OCI-LY3 (cell line): ENCODE results near the gene ITGB1BP1.
"Not testable (repeated sequence)": the region's sequence is repeated elsewhere in the genome, so short reads cannot be mapped to it uniquely, and the experiment has no call there.

Source experiments
- H2AFZ ChIP-seq: fragments of 200-600, 300-600 bp; shearing (Covaris generic); 2 replicates; pipeline ENCODE4 v1.6.0; 2014; ENCODE audit warnings: antibody characterized with exemption, low read depth, low read length
- H3K27ac ChIP-seq: fragments of 200-600, 300-600 bp; sonication (generic); 2 replicates; pipeline ENCODE4 v1.5.1; 2014; ENCODE audit warnings: mild to moderate bottlenecking, low read length, moderate library complexity, mixed read lengths
- H3K27me3 ChIP-seq: fragments of 200-600, 300-600 bp; sonication (generic); 2 replicates; pipeline ENCODE4 v1.6.1; 2014; ENCODE audit warnings: low read depth, low read length, mixed read lengths
- H3K36me3 ChIP-seq: fragments of 200-600, 300-600 bp; sonication (generic); replicated peaks from 2 replicates; pipeline ENCODE3; 2014; ENCODE audit warnings: low read depth, low read length, mixed read lengths
- H3K4me1 ChIP-seq: fragments of 300-600, 200-600 bp; sonication (generic); 2 replicates; pipeline ENCODE4 v1.6.1; 2014; ENCODE audit warnings: low read length, mixed read lengths
- H3K4me2 ChIP-seq: fragments of 200-600, 300-600 bp; sonication (generic); 2 replicates; pipeline ENCODE4 v1.6.1; 2014; ENCODE audit warnings: low read length, mixed read lengths
- H3K4me3 ChIP-seq: fragments of 300-600, 200-600 bp; sonication (generic); 2 replicates; pipeline ENCODE4 v1.5.1; 2014; ENCODE audit warnings: antibody characterized with exemption, mild to moderate bottlenecking, low read length, moderate library complexity
- H3K79me2 ChIP-seq: fragments of 300-600, 200-600 bp; shearing (Covaris generic); 2 replicates; pipeline ENCODE4 v1.6.1; 2014; ENCODE audit warnings: mild to moderate bottlenecking, low read length, mixed read lengths
- H3K9ac ChIP-seq: fragments of 300-600, 200-600 bp; shearing (Covaris generic); 2 replicates; pipeline ENCODE4 v1.6.0; 2014; ENCODE audit warnings: mild to moderate bottlenecking, low read length, moderate library complexity
- H3K9me3 ChIP-seq: fragments of 200-600, 300-600 bp; shearing (Covaris generic); 2 replicates; pipeline ENCODE4 v1.6.1; 2014; ENCODE audit warnings: low read length, mixed read lengths; ENCODE audit not compliant: insufficient read depth
- H4K20me1 ChIP-seq: fragments of 200-600, 300-600 bp; sonication (generic); 2 replicates; pipeline ENCODE4 v1.6.1; 2016; ENCODE audit warnings: low read length, mixed read lengths; ENCODE audit not compliant: insufficient read depth
- EZH2phosphoT487 ChIP-seq: fragments of 200-600 bp; shearing (Covaris generic); IDR thresholded peaks from 2 replicates; pipeline ENCODE4 v1.6.1; 2018; ENCODE audit warnings: antibody characterized with exemption, mixed run types, low read depth
- TF ChIP-seq, protein P1 (sequence below): fragments of 200-600, 300-600 bp; sonication (generic); IDR thresholded peaks from 2 replicates; pipeline ENCODE4 v1.5.1; 2014; ENCODE audit warnings: antibody characterized with exemption, low read length, low read depth

The ITGB1BP1 gene

DNA sequence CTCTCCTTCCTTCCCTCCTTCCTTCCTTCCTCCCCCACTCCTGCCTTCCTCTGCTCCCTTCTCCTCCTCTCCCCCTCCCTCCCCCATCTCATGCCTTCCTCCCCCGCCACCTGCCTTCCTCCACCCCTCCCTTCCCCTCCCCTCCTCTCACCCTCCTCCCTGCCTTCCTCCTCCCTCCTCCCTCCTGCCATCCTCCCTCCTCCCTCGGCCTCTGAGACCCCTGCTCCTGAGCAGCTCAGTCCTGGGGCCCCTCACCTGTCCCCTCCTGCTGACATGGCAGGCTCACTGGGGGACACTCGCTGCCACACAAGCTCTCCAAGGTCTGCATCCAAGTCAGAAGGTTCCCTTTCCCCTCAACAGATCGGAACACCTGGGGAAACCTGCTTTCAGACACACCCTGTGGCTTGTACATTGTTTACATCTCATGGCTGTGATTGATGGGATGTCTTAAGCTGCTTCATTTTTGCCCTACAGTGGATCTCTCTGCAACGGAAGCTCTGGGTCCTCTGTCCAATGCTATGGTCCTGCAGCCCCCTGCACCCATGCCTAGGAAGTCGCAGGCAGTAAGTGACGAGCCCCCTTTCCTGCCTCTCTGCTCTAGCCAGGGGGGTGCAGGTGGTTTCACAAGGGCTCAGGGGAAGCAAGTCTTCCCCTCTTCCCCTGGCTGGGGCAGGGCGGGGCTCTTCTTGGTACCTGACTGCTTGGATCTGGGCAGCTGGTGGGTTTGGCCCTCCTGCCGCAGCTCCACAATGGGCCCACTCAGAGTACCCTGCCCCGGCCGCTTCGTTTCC lies 22.9 kb downstream of the ITGB1BP1 start:
- Histone ChIP-seq H3K36me3 (no peaks in the 10 kb centered on the region), H2AFZ (no peak overlapping the region), H3K4me2 (no peak overlapping the region), H3K79me2 (no peaks in the 10 kb centered on the region), H4K20me1 (no peaks in the 10 kb centered on the region), H3K27me3 (no peaks in the 10 kb centered on the region), H3K9ac (no peak overlapping the region), H3K4me3 (no peak overlapping the region), H3K9me3 (no peaks in the 10 kb centered on the region), H3K27ac (no peak overlapping the region), H3K4me1 (no peaks in the 10 kb centered on the region)
- no peak for TF ChIP-seq EZH2phosphoT487
- TF ChIP-seq, protein P1, sequence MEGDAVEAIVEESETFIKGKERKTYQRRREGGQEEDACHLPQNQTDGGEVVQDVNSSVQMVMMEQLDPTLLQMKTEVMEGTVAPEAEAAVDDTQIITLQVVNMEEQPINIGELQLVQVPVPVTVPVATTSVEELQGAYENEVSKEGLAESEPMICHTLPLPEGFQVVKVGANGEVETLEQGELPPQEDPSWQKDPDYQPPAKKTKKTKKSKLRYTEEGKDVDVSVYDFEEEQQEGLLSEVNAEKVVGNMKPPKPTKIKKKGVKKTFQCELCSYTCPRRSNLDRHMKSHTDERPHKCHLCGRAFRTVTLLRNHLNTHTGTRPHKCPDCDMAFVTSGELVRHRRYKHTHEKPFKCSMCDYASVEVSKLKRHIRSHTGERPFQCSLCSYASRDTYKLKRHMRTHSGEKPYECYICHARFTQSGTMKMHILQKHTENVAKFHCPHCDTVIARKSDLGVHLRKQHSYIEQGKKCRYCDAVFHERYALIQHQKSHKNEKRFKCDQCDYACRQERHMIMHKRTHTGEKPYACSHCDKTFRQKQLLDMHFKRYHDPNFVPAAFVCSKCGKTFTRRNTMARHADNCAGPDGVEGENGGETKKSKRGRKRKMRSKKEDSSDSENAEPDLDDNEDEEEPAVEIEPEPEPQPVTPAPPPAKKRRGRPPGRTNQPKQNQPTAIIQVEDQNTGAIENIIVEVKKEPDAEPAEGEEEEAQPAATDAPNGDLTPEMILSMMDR = no peak

DNA sequence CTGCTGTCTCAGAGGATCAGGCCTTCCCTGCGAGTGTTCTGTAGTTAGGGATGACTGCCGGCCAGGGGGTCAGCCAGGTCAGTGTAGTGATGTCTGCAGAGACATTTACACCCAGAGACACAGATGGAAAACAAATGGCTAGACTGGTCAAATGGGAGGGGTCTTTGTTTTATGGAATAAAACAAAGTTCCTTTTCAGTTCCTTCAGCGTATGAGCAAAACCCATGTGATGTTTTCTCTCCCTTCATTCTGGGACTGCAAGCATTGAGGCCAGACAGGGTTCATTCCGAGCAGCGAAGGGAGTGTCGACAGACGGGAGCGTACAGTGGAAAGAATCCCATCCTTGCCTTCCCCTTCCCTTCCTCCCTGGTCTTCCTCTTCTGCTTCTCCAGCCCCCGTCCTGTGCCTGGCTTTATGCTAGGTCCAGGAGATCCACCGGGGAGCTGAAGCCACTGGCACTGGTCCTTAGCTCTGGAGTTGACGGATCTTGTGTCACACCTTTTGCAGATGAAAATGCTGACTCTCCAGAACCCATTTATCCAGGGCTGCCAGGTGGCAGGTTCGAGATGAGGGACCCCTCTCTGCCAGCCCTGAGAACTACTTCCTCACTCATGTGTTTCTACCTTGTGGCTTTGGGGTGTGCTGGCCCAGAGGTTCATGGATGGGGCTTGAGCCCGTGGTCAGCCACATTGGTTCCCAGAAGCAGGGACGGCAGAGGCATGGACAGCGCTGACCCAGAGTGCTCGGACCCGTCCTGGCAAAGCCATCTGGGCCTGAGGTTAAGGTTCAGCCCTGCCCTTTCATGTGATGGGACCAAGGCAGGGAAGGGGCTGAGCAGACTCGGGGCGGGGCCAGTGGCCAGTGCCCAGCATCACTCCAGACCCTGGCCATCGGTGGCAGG lies 24.2 kb downstream of the ITGB1BP1 start:
- Histone ChIP-seq H3K4me1 (no peaks in the 10 kb centered on the region), H2AFZ (no peak overlapping the region), H3K9ac (no peak overlapping the region), H4K20me1 (no peaks in the 10 kb centered on the region), H3K36me3 (no peaks in the 10 kb centered on the region), H3K79me2 (no peaks in the 10 kb centered on the region), H3K4me2 (no peak overlapping the region), H3K27ac (no peak overlapping the region), H3K27me3 (no peaks in the 10 kb centered on the region), H3K9me3 (no peaks in the 10 kb centered on the region), H3K4me3 (no peak overlapping the region)
- TF ChIP-seq, protein P1 = no peak
- TF ChIP-seq EZH2phosphoT487 = no peak

DNA sequence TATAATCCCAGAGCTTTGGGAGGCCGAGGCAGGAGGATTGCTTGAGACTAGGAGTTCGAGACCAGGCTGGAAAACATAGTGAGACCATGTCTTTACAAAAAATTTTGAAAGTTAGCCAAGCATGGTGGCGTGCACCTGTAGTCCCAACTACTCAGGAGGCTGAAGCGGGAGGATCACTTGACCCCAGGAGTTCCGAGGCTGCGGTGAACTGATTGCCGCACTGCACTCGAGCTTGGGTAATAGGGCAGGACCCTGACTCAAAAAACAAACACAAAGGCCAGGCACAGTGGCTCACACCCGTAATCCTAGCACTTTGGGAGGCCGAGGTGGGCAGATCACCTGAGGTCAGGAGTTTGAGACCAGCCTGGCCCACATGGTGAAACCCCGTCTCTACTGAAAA lies 25.1 kb downstream of the ITGB1BP1 start:
- not testable (repeated sequence) for H3K4me1 ChIP-seq, H2AFZ ChIP-seq, H3K27me3 ChIP-seq, H3K36me3 ChIP-seq, H3K9me3 ChIP-seq, H3K27ac ChIP-seq, H3K4me3 ChIP-seq, H3K9ac ChIP-seq, H3K79me2 ChIP-seq, H3K4me2 ChIP-seq, H4K20me1 ChIP-seq

DNA sequence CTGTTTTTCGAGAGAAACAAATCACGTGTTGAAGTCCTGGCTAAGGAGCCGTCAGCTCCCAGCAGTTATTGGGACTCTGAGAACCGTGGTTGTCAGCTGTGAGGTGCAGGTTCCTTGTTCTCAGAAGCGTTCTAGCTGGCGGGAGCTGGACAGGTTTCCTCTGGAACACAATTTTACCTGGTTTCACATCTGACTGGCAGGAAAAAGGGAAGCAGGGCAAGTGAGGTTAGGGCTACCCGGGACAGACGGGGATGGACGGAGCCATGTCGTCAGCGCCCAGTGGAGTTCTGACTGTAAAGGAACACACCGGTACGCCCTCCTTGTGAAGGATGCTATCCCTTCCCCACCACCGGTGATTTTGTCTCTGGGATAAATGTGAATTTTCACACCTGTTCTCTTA lies 26.1 kb downstream of the ITGB1BP1 start:
- no peak overlapping the region for H3K27ac ChIP-seq
- no peaks in the 10 kb centered on the region for H3K79me2 ChIP-seq
- H3K9ac ChIP-seq = no peak overlapping the region
- H3K36me3 ChIP-seq = no peaks in the 10 kb centered on the region
- H3K9me3 ChIP-seq = no peaks in the 10 kb centered on the region
- no peak overlapping the region for H2AFZ ChIP-seq
- H3K27me3 ChIP-seq = no peaks in the 10 kb centered on the region
- H3K4me1 ChIP-seq = no peaks in the 10 kb centered on the region
- H4K20me1 ChIP-seq = no peaks in the 10 kb centered on the region
- H3K4me3 ChIP-seq = no peak overlapping the region
- TF ChIP-seq, protein P1 = no peak
- TF ChIP-seq EZH2phosphoT487 = no peak
- no peak overlapping the region for H3K4me2 ChIP-seq
